ENCODE measurements around the gene DSCAML1.

- TF ChIP-seq CTCF (conservative IDR thresholded peaks at IDR 0.05; ENCODE audit: low read depth, low read length) (no peak), EZH2 (IDR thresholded peaks at IDR 0.05; ENCODE audit: low read length, unreplicated experiment) (no peak)
Measured at GRCh38 chr11:117631336-117632140, 165.5 kb downstream of the DSCAML1 start.
